ENCODE results near the gene FLNB.

FLNB gene

DNA sequence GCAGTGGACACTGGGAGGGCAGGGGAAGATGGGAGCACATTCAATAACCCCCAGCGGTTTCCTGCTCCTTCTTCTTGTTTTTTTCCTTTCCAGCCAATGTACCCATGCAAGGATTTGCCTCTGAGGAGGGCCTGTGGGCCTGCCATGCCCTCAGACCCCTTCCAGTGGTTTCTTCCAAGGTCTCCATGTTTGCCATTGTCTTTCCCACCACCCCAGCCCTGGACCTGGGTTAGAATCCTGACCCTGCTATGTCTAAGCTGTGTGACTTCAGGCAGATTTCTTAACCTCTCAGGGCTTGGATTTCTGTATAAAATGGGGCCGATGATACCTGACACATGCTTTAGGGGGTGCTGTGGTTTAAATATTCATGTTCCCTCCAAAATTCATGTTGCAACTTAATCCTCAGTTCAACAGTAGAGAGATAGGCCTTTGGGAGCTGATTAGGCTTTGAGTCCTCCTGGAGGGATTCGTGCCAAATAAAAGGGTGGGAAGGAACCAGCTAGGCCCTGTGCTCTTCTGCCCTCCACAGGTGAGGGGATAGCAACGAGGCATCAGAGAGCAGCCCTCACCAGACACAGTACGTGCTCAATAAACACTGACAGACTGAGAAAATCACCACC lies 46.3 kb upstream of the FLNB start:
- TF ChIP-seq ZFX (IDR thresholded peaks at IDR 0.05) = no peak
- TF ChIP-seq, protein P1, sequence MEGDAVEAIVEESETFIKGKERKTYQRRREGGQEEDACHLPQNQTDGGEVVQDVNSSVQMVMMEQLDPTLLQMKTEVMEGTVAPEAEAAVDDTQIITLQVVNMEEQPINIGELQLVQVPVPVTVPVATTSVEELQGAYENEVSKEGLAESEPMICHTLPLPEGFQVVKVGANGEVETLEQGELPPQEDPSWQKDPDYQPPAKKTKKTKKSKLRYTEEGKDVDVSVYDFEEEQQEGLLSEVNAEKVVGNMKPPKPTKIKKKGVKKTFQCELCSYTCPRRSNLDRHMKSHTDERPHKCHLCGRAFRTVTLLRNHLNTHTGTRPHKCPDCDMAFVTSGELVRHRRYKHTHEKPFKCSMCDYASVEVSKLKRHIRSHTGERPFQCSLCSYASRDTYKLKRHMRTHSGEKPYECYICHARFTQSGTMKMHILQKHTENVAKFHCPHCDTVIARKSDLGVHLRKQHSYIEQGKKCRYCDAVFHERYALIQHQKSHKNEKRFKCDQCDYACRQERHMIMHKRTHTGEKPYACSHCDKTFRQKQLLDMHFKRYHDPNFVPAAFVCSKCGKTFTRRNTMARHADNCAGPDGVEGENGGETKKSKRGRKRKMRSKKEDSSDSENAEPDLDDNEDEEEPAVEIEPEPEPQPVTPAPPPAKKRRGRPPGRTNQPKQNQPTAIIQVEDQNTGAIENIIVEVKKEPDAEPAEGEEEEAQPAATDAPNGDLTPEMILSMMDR (conservative IDR thresholded peaks at IDR 0.05) = no peak; the same call in 1 of the 2 replicates
- H3K27ac ChIP-seq = no peak overlapping the region

DNA sequence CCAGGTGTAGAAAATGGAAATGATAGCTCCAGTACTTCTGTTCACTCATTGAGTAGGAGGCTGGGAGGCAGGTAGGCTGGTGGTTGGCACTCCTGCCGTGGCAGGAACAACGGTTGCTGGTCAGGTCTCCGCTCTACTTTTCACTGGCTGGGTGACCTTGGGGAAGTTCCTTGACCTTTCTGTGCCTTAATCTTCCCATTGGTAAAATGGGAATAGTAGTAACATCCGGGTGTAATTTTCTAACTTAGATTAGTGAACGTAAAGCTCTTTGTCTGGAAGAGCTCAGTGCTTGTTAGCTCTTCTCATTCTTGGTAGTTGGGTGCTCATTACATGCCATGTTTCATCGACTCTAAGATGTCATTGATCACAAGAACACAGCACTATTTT lies 45.8 kb upstream of the FLNB start:
- H3K27ac ChIP-seq = no peak overlapping the region
- TF ChIP-seq, protein P1 (conservative IDR thresholded peaks at IDR 0.05) = no peak
- TF ChIP-seq ZFX (IDR thresholded peaks at IDR 0.05) = no peak

DNA sequence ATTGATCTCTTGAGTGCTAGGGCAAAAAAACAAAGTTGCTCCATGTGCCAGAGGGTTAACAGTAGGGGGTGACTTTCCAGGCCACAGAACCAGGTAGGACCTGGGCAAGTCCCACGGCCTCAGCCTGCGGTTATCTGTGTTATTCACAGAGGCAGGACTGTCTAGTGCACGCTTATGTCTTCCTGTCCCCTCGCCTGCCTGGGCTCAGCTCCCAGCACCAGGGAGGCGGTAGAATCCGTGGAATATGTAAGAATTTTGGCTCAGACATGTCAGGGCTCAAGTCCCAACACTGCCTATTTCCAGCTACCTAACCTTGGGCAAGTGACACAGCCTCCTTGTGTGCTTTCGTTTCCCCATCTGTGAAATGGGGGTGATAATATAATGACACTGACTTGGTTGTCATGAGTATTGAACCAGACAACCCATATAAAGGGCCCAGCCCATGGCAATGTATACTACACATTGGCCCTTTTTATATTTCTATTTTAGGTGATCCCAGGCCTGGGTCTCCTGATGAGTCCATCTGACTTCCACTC lies 44.3 kb upstream of the FLNB start:
- TF ChIP-seq, protein P1 (conservative IDR thresholded peaks at IDR 0.05) = no peak
- TF ChIP-seq ZFX (IDR thresholded peaks at IDR 0.05) = no peak
- no peak overlapping the region for H3K27ac ChIP-seq

DNA sequence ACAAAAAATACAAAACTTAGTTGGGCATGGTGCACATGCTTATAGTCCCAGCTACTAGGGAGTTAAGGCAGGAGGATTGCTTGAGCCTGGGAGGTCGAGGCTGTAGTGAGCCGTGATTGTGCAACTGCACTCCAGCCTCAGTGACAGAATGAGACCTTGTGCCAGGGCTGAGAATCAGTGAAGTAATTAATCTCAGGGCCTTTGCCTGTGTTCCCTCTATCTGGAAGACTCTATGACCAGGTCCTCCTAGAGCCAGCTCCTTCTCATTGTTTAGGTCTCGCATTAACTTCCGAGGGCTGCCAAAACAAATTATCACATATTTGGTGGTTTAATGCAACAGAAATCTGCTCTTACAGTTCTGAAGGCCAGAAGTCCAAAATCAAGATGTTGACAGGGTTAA lies 41.4 kb upstream of the FLNB start:
- TF ChIP-seq, protein P1 (conservative IDR thresholded peaks at IDR 0.05) = no peak
- TF ChIP-seq ZFX (IDR thresholded peaks at IDR 0.05) = no peak
- no peak overlapping the region for H3K27ac ChIP-seq

DNA sequence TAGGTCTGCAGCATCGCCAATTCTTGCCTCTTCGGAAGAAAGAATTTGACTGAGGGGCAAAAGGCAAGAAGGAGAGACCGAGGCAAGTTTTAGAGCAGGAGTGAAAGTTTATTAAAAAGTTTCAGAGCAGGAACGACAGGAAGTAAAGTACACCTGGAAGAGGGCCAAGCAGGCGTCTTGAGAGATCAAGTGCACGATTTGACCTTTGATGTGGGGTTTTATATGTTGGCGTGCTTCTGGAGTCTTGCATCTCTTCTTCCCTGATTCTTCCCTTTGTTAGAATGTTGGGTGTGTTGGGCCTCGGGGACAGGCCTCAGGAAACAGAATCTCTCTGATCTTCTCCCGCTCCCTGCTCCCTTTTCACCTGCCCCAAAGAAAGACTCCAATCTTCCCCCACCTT lies 40.6 kb upstream of the FLNB start:
- H3K27ac ChIP-seq = no peak overlapping the region

DNA sequence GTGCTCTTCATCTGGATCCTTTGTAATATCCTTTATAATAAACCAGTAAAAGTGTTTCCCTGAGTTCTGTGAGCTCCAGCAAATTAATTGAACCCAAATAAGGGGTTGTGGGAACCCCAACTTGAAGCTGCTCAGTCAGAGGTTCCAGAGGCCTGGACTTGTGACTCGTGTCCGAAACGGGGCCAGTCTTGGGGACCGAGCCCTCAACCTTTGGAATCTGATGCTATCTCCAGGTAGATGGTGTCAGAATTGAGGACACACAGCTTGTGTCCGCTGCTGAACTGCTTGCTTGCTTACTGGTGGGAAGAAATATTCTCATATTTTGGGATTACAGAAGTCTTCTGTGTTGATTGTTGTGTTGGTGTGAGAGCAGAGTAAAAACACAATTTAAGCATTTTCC lies 39.7 kb upstream of the FLNB start:
- no peak overlapping the region for H3K27ac ChIP-seq
- no peak for TF ChIP-seq ZFX (IDR thresholded peaks at IDR 0.05)
- TF ChIP-seq, protein P1 (conservative IDR thresholded peaks at IDR 0.05) = no peak

More for the DNA sequence above, 40.6 kb upstream of the FLNB start:
- TF ChIP-seq, protein P1 (conservative IDR thresholded peaks at IDR 0.05) = no peak
- TF ChIP-seq ZFX (IDR thresholded peaks at IDR 0.05) = no peak

DNA sequence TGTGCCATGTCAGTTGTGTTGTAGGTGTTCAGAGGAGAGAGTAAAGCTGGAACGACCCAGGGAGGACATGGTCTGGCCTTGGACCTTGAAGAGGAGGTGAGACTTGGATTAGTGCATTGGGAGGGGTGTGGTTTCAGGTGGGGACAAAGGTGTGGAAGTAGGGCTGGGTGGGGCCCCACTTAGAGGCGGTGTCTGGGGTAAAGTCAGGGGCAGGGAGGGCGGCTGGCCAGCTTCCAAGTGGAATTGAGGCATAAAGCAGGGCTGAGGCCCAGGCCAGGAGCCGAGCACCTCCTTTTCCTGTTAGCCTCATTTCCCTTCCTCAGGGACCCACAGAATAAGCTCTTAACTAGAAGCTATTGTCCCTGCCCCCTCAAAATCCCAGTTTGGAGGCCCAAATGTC lies 36.2 kb upstream of the FLNB start:
- peak overlapping the region; percentile 91 for H3K27ac ChIP-seq
- TF ChIP-seq, protein P1 (conservative IDR thresholded peaks at IDR 0.05) = no peak
- no peak for TF ChIP-seq ZFX (IDR thresholded peaks at IDR 0.05)
